ENCODE data around the gene VN1R5.

The VN1R5 gene

DNA sequence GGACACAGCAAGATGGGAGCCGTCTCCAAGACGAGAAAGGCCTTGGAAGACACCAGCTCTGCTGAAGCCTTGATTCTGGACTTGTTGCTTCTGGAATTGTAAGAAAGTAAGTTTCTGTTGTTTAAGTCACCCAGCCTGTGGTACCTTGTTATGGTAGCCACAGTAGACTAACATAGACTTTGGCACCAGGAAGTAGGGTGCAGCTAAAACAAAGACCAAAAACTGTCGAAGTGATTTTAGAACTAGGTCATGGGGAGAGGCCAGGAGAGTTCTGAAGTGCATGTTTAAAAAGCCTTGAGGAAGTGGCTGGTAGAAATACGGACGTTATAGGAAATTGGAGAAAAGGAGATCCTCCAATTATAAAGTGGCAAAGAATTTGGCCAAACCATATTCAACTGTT is 47.3 kb downstream of the VN1R5 start:
- no peak for DNase-seq

DNA sequence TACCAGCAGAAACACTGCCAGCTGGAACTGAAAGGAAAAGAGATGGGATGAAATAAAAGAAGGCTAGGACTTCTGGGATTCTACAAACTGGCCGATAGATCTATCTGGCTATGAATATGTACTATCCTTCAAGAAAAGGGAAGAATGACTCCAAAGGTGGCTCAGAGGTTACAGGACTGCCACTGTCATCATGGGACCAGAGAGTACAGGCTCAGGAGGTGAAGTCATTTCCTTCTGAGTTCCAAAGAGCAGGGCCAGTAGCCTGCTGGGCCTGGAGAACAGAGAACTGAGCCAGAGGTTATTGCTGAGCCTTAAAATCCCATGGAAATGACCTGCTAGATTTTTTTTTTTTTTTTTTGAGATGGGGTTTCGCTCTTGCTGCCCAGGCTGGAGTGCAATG is 48.2 kb downstream of the VN1R5 start:
- no peak for DNase-seq
